GM23338 (cell line): ENCODE data around the gene LSP1. TPM values are rescaled to one million over a fixed set of nuclear protein-coding genes. Genes with fewer than 3 reads are reported as not detected.

ENCODE experiments used
- ATAC-seq: fragments of 200-7000 bp; cut with Tn5 transposase; 3 replicates; pipeline ENCODE4 v1.9.1; 2020
- DNase-seq: peaks from one replicate; pipeline ENCODE4 v3.0.0-alpha.2; 2015; ENCODE audit warnings: low spot score
- H2AFZ ChIP-seq: fragments of 200-600 bp; sonication (generic); 2 replicates; pipeline ENCODE4 v1.8.0; 2016; ENCODE audit warnings: antibody characterized with exemption, mild to moderate bottlenecking, moderate library complexity
- H3F3A ChIP-seq: fragments of 200-600 bp; sonication (generic); replicated peaks from 2 replicates; pipeline ENCODE4 v1.8.0; 2017; ENCODE audit warnings: antibody characterized with exemption, mixed run types, low read depth
- H3K27ac ChIP-seq: fragments of 200-600 bp; sonication (generic); 2 replicates; pipeline ENCODE4 v1.6.1; 2016; ENCODE audit warnings: low read depth
- H3K27me3 ChIP-seq: fragments of 200-600 bp; sonication (generic); 2 replicates; pipeline ENCODE4 v1.8.0; 2016; ENCODE audit warnings: mild to moderate bottlenecking, mixed run types, moderate library complexity; ENCODE audit not compliant: insufficient read depth
- H3K36me3 ChIP-seq: fragments of 200-600 bp; sonication (generic); 2 replicates; pipeline ENCODE4 v1.8.0; 2016; ENCODE audit warnings: mild to moderate bottlenecking; ENCODE audit not compliant: insufficient read depth
- H3K4me1 ChIP-seq: fragments of 200-600 bp; sonication (generic); 2 replicates; pipeline ENCODE4 v1.8.0; 2016; ENCODE audit warnings: mild to moderate bottlenecking, moderate library complexity; ENCODE audit not compliant: insufficient read depth
- H3K4me2 ChIP-seq: fragments of 200-600 bp; sonication (generic); 2 replicates; pipeline ENCODE4 v1.7.1; 2017; ENCODE audit warnings: mixed run types
- H3K4me3 ChIP-seq: fragments of 200-600 bp; sonication (generic); 2 replicates; pipeline ENCODE4 v1.6.1; 2016; ENCODE audit warnings: mixed run types
- H3K79me2 ChIP-seq: fragments of 200-600 bp; sonication (generic); replicated peaks from 2 replicates; pipeline ENCODE4 v1.8.0; 2017; ENCODE audit warnings: mild to moderate bottlenecking; ENCODE audit not compliant: insufficient read depth
- H3K9me2 ChIP-seq: fragments of 200-600 bp; sonication (generic); 2 replicates; pipeline ENCODE4 v1.8.0; 2017; ENCODE audit not compliant: insufficient read depth
- H4K20me1 ChIP-seq: fragments of 200-600 bp; sonication (generic); replicated peaks from 2 replicates; pipeline ENCODE4 v1.8.0; 2017; ENCODE audit warnings: mild to moderate bottlenecking; ENCODE audit not compliant: insufficient read depth
- H3K27ac Mint-ChIP-seq: 2 replicates; pipeline ENCODE4 v1.8.0; 2020; ENCODE audit warnings: inconsistent platforms, mild to moderate bottlenecking, moderate library complexity, mixed read lengths
- H3K27me3 Mint-ChIP-seq: 3 replicates; pipeline ENCODE4 v1.8.0; 2022; ENCODE audit warnings: low read depth, mild to moderate bottlenecking, moderate library complexity, mixed read lengths, inconsistent platforms; ENCODE audit not compliant: insufficient read depth, poor library complexity
- H3K36me3 Mint-ChIP-seq: 3 replicates; pipeline ENCODE4 v1.8.0; 2021; ENCODE audit warnings: low read depth, mild to moderate bottlenecking, inconsistent platforms, moderate library complexity, mixed read lengths
- H3K4me1 Mint-ChIP-seq: 3 replicates; pipeline ENCODE4 v1.8.0; 2020; ENCODE audit warnings: mild to moderate bottlenecking, inconsistent platforms, mixed read lengths
- H3K4me3 Mint-ChIP-seq: 3 replicates; pipeline ENCODE4 v1.8.0; 2021; ENCODE audit warnings: moderate library complexity, mild to moderate bottlenecking, inconsistent platforms, mixed read lengths
- H3K9me3 Mint-ChIP-seq: 3 replicates; pipeline ENCODE4 v1.8.0; 2020; ENCODE audit warnings: moderate library complexity, mild to moderate bottlenecking, inconsistent platforms, mixed read lengths
- CREB1 ChIP-seq: fragments of 250-450 bp; sonication (Bioruptor Pico); IDR thresholded peaks from 2 replicates; pipeline ENCODE4 v1.5.0; 2020; ENCODE audit warnings: low read depth, mild to moderate bottlenecking, moderate library complexity
- CTCF ChIP-seq, 2 experiments: fragments of 200-600 bp in 1 of 2; sonication (generic) in 1 of 2; conservative IDR thresholded peaks; 2 replicates each; pipeline versions ENCODE4 v1.5.1 to v1.6.1; 2016 to 2017; ENCODE audit warnings: antibody characterized with exemption in 2 of 2, low read depth in 2 of 2, mild to moderate bottlenecking in 2 of 2, moderate library complexity in 1 of 2
- ETS1 ChIP-seq: IDR thresholded peaks from 2 replicates; pipeline ENCODE4 v1.6.1; 2016; ENCODE audit warnings: antibody characterized with exemption
- EZH2 ChIP-seq: fragments of 200-600 bp; sonication (generic); IDR thresholded peaks from one replicate; pipeline ENCODE4 v1.8.0; 2017; ENCODE audit warnings: antibody characterized with exemption, mild to moderate bottlenecking, low read depth; ENCODE audit not compliant: unreplicated experiment
- EZH2phosphoT487 ChIP-seq: fragments of 200-600 bp; sonication (generic); IDR thresholded peaks from one replicate; pipeline ENCODE4 v1.8.1; 2018; ENCODE audit warnings: antibody characterized with exemption; ENCODE audit not compliant: unreplicated experiment
- JUNB ChIP-seq: IDR thresholded peaks from one replicate; pipeline ENCODE4 v1.6.1; 2016; ENCODE audit warnings: antibody characterized with exemption; ENCODE audit not compliant: unreplicated experiment
- NANOG ChIP-seq: IDR thresholded peaks from 2 replicates; pipeline ENCODE4 v1.6.1; 2016; ENCODE audit warnings: antibody characterized with exemption, borderline replicate concordance
- POLR2AphosphoS5 ChIP-seq: IDR thresholded peaks from 2 replicates; pipeline ENCODE4 v1.6.1; 2016; ENCODE audit warnings: antibody characterized with exemption, low read depth
- REST ChIP-seq: IDR thresholded peaks from one replicate; pipeline ENCODE4 v1.6.1; 2018; ENCODE audit warnings: antibody characterized with exemption; ENCODE audit not compliant: unreplicated experiment
- STAT1 ChIP-seq: IDR thresholded peaks from one replicate; pipeline ENCODE4 v1.6.1; 2016; ENCODE audit warnings: antibody characterized with exemption; ENCODE audit not compliant: unreplicated experiment
- ZNF114 ChIP-seq: fragments of 250-450 bp; sonication (Bioruptor Pico); IDR thresholded peaks from 2 replicates; pipeline ENCODE4 v1.5.0; 2020; ENCODE audit warnings: mild to moderate bottlenecking, moderate library complexity
- ZNF331 ChIP-seq: fragments of 250-450 bp; sonication (Bioruptor Pico); IDR thresholded peaks from 2 replicates; pipeline ENCODE4 v1.5.0; 2020; ENCODE audit warnings: low read depth, mild to moderate bottlenecking, moderate library complexity
- ZNF462 ChIP-seq: fragments of 250-450 bp; sonication (Bioruptor Pico); IDR thresholded peaks from 2 replicates; pipeline ENCODE4 v1.5.0; 2020; ENCODE audit warnings: mild to moderate bottlenecking, moderate library complexity
- polyA plus RNA-seq: library from polyadenylated mRNA; unstranded; fragments of >200 nt; fragmentation: Nextera tagmentation; extraction: Ambion mirVana; gene quantifications from 2 replicates; pipeline ENCODE4 v1.2.1, GENCODE V29; 2016
- total RNA-seq: library from RNA; depleted of rRNA; stranded (reverse); fragments of >200 nt; shearing (Covaris generic); gene quantifications from 2 replicates; pipeline ENCODE4 v1.2.3, GENCODE V29; 2014

Gene LSP1
- total and polyA plus RNA-seq, 2 experiments from 2014 or later: 0.84 TPM; not detected in 1

- DNase-seq (no peak), ATAC-seq (no peak)
- Histone ChIP-seq H3K4me3 (no peak overlapping the region), H3K36me3 (no peaks in the 10 kb centered on the region), H3K4me1 (no peaks in the 10 kb centered on the region), H3F3A (no peaks in the 10 kb centered on the region), H3K27ac (no peak overlapping the region), H3K27me3 (no peaks in the 10 kb centered on the region), H3K4me2 (no peak overlapping the region), H4K20me1 (no peaks in the 10 kb centered on the region), H3K9me2 (no peaks in the 10 kb centered on the region), H2AFZ (no peak overlapping the region), H3K79me2 (no peaks in the 10 kb centered on the region)
- TF ChIP-seq EZH2 (no peak), CTCF (conservative IDR thresholded peaks at IDR 0.05; ENCODE audit: low read depth in 2 of 2) (no peak), ZNF331 (CRISPR knock-in tag) (no peak), POLR2AphosphoS5 (no peak), ETS1 (no peak), STAT1 (no peak), REST (no peak), EZH2phosphoT487 (no peak), JUNB (no peak), NANOG (no peak), ZNF462 (CRISPR knock-in tag) (no peak), CREB1 (no peak), ZNF114 (CRISPR knock-in tag) (no peak)
- Mint-ChIP-seq H3K9me3 (no peaks in the 10 kb centered on the region), H3K36me3 (no peaks in the 10 kb centered on the region), H3K4me1 (0 out of 3 replicates have a peak, but pooled peaks cover 5% of the 10 kb centered on the region), H3K4me3 (no peak overlapping the region), H3K27ac (no peak overlapping the region), H3K27me3 (peaks cover 18% of the 10 kb centered on the region)
Measured at GRCh38 chr11:1928891-1929541, 76.1 kb downstream of the LSP1 start.
